GM21786 (cell line): Measurements from ENCODE around the gene VCAN.

ENCODE experiments used
- ATAC-seq: cut with Tn5 transposase; IDR thresholded peaks from one replicate; pipeline ENCODE4 v1.9.1; 2021; ENCODE audit not compliant: unreplicated experiment

The VCAN gene

GRCh38 chr5:83467371-83468035 is 4.0 kb upstream of the VCAN start:
- no peak for ATAC-seq

GRCh38 chr5:83469075-83469474 is 2.5 kb upstream of the VCAN start:
- no peak for ATAC-seq

- no peak for ATAC-seq
These were observed 779 bp upstream of the VCAN start for GRCh38 chr5:83470526-83471404.

GRCh38 chr5:83472213-83472507 is 616 bp downstream of the VCAN start:
- ATAC-seq, result no peak

- ATAC-seq, result peak; percentile 18
These were observed 1.2 kb downstream of the VCAN start for GRCh38 chr5:83472508-83473345.

- ATAC-seq, result peak; percentile 65
These were observed 2.0 kb downstream of the VCAN start for GRCh38 chr5:83473346-83474160.

- peak; percentile 47 for ATAC-seq
These were observed 2.7 kb downstream of the VCAN start for GRCh38 chr5:83474161-83474796.

- no peak for ATAC-seq
These were observed 3.4 kb downstream of the VCAN start for GRCh38 chr5:83474991-83475390.

- no peak for ATAC-seq
These were observed 3.9 kb downstream of the VCAN start for GRCh38 chr5:83475391-83475863.

- ATAC-seq, result no peak
These were observed 4.6 kb downstream of the VCAN start for GRCh38 chr5:83475935-83476814.

- ATAC-seq, result no peak
These were observed 11.4 kb downstream of the VCAN start for GRCh38 chr5:83482961-83483360.

GRCh38 chr5:83484294-83484693 is 12.8 kb downstream of the VCAN start:
- ATAC-seq, result no peak

- no peak for ATAC-seq
These were observed 14.3 kb downstream of the VCAN start for GRCh38 chr5:83485842-83486241.

- ATAC-seq, result no peak
These were observed 15.6 kb downstream of the VCAN start for GRCh38 chr5:83487155-83487554.

GRCh38 chr5:83488271-83488670 is 16.7 kb downstream of the VCAN start:
- no peak for ATAC-seq

- no peak for ATAC-seq
These were observed 17.3 kb downstream of the VCAN start for GRCh38 chr5:83488821-83489220.

- ATAC-seq, result no peak
These were observed 18.7 kb downstream of the VCAN start for GRCh38 chr5:83490203-83490602.

- ATAC-seq, result no peak
These were observed 20.8 kb downstream of the VCAN start for GRCh38 chr5:83492331-83492730.

- no peak for ATAC-seq
These were observed 22.1 kb downstream of the VCAN start for GRCh38 chr5:83493644-83494043.
